ENCODE measurements around the gene FRY. TPM values are rescaled to one million over a fixed set of nuclear protein-coding genes. Genes with fewer than 3 reads are reported as not detected.

The FRY gene
- total and polyA plus RNA-seq, 2 of the 13 experiments (the other 11 are each of a cell fraction or from before 2014, with no cell fraction given), result 8.2 to 13.1 TPM

- no peak for TF ChIP-seq NR0B2 (CRISPR knock-in tag; IDR thresholded peaks at IDR 0.05)
- TF ChIP-seq ZBTB20 (CRISPR knock-in tag; IDR thresholded peaks at IDR 0.05; ENCODE audit: borderline replicate concordance, low read depth), result 0 out of 2 replicates have a peak, but pooled peaks have one; percentile 39
- no peak for TF ChIP-seq ZNF282 (IDR thresholded peaks at IDR 0.05; ENCODE audit: partially characterized antibody)
- no peak for TF ChIP-seq TEAD2 (CRISPR knock-in tag; IDR thresholded peaks at IDR 0.05)
- no peak for TF ChIP-seq GPN1 (CRISPR knock-in tag; IDR thresholded peaks at IDR 0.05; ENCODE audit: borderline replicate concordance)
- no peak for TF ChIP-seq ZFP90 (CRISPR knock-in tag; IDR thresholded peaks at IDR 0.05; ENCODE audit: borderline replicate concordance)
- no peak for TF ChIP-seq EEA1 (CRISPR knock-in tag; IDR thresholded peaks at IDR 0.05; ENCODE audit: borderline replicate concordance)
- TF ChIP-seq ZNF337 (CRISPR knock-in tag; IDR thresholded peaks at IDR 0.05; ENCODE audit: borderline replicate concordance, low read depth), result no peak
- no peak for TF ChIP-seq ZNF704 (CRISPR knock-in tag; IDR thresholded peaks at IDR 0.05; ENCODE audit: borderline replicate concordance)
- peak; percentile 62 for TF ChIP-seq RXRB (CRISPR knock-in tag; IDR thresholded peaks at IDR 0.05; ENCODE audit: borderline replicate concordance)
- TF ChIP-seq TARDBP (CRISPR knock-in tag; IDR thresholded peaks at IDR 0.05), result peak; percentile 46; the same call in 1 of the 2 replicates
- TF ChIP-seq MTA3 (CRISPR knock-in tag; IDR thresholded peaks at IDR 0.05), result no peak
- TF ChIP-seq MBD4 (IDR thresholded peaks at IDR 0.05; ENCODE audit: borderline replicate concordance, low read length), result no peak
- TF ChIP-seq ZSCAN30 (CRISPR knock-in tag; IDR thresholded peaks at IDR 0.05), result no peak
- 0 out of 2 replicates have a peak, but pooled peaks have one; percentile 22 for TF ChIP-seq ZGPAT (CRISPR knock-in tag; IDR thresholded peaks at IDR 0.05)
- no peak for TF ChIP-seq PHB2 (IDR thresholded peaks at IDR 0.05; ENCODE audit: partially characterized antibody)
- peak; percentile 58 for TF ChIP-seq ISL2 (CRISPR knock-in tag; IDR thresholded peaks at IDR 0.05)
- no peak for TF ChIP-seq ZBTB46 (CRISPR knock-in tag; IDR thresholded peaks at IDR 0.05; ENCODE audit: borderline replicate concordance)
- TF ChIP-seq U2AF2 (IDR thresholded peaks at IDR 0.05; ENCODE audit: low read depth, low read length), result no peak
- TF ChIP-seq ZNF225 (CRISPR knock-in tag; IDR thresholded peaks at IDR 0.05), result no peak
- no peak for TF ChIP-seq POLR2AphosphoS5 (IDR thresholded peaks at IDR 0.05; ENCODE audit: low read depth, low read length)
- peak; percentile 54; the same call in 1 of the 2 replicates for TF ChIP-seq FOXO1 (CRISPR knock-in tag; IDR thresholded peaks at IDR 0.05)
- no peak for TF ChIP-seq ZBTB3 (CRISPR knock-in tag; IDR thresholded peaks at IDR 0.05; ENCODE audit: borderline replicate concordance, low read depth)
- TF ChIP-seq ZNF724P (CRISPR knock-in tag; IDR thresholded peaks at IDR 0.05; ENCODE audit: borderline replicate concordance), result no peak
- TF ChIP-seq ZMAT3 (CRISPR knock-in tag; conservative IDR thresholded peaks at IDR 0.05), result no peak
Observed at GRCh38 chr13:32087955-32088747, 56.6 kb downstream of the FRY start (continued).

Measured in HepG2 (cell line).